Activated T-helper 1 cell treated with anti-CD3 and anti-CD28 coated beads, Interleukin-12 subunit alpha, Interleukin-12 subunit beta, Interleukin-2, Interleukin-4 antibody, amounts not matched to agents 30 ng/mL and 10 ng/mL and 1 ng/mL, durations not matched to agents 14 hours and 24 hours and 36 hours (primary cell): ENCODE measurements around the gene CALN1. TPM values are rescaled to one million over a fixed set of nuclear protein-coding genes. Genes with fewer than 3 reads are reported as not detected.

Experiments used
- DNase-seq: peaks from one replicate; pipeline ENCODE4 v3.0.0; 2021; ENCODE audit warnings: low spot score
- H3K27ac Mint-ChIP-seq: one replicate; pipeline ENCODE4 v1.8.0; 2021; ENCODE audit warnings: mild to moderate bottlenecking, mixed read lengths
- H3K27me3 Mint-ChIP-seq: one replicate; pipeline ENCODE4 v1.8.0; 2022; ENCODE audit warnings: mild to moderate bottlenecking, moderate library complexity, mixed read lengths; ENCODE audit not compliant: insufficient read depth
- H3K36me3 Mint-ChIP-seq: one replicate; pipeline ENCODE4 v1.8.0; 2021; ENCODE audit warnings: low read depth, mixed read lengths
- H3K4me1 Mint-ChIP-seq: one replicate; pipeline ENCODE4 v1.8.0; 2021; ENCODE audit warnings: low read depth, mixed read lengths
- H3K4me3 Mint-ChIP-seq: one replicate; pipeline ENCODE4 v1.8.0; 2021; ENCODE audit warnings: mild to moderate bottlenecking, moderate library complexity, mixed read lengths
- H3K9me3 Mint-ChIP-seq: one replicate; pipeline ENCODE4 v1.8.0; 2021; ENCODE audit warnings: mixed read lengths
- intact Hi-C: fragments of 100-400 bp; cut with micrococcal nuclease; formaldehyde crosslinking; loops from one replicate; pipeline ENCODE4 v1.15.1; 2024
- total RNA-seq: library from RNA; stranded (reverse); gene quantifications from 2 replicates; pipeline ENCODE4 v1.2.3, GENCODE V29; 2022

The CALN1 gene
- total RNA-seq, 1 donor from 2014 or later: not detected

- H3K27me3 Mint-ChIP-seq: no peaks in the 10 kb centered on the region
- DNase-seq: no peak
- no peak overlapping the region for H3K27ac Mint-ChIP-seq
- intact Hi-C loops: no loop called here
- no peak overlapping the region for H3K4me3 Mint-ChIP-seq
- no peaks in the 10 kb centered on the region for H3K9me3 Mint-ChIP-seq
- no peaks in the 10 kb centered on the region for H3K4me1 Mint-ChIP-seq
- H3K36me3 Mint-ChIP-seq: no peaks in the 10 kb centered on the region
Measured at GRCh38 chr7:72435925-72436480, 23.9 kb upstream of the CALN1 start.

GRCh38 chr7:72435366-72435765, 23.2 kb upstream of the CALN1 start:
- intact Hi-C loops: no loop called here
- Mint-ChIP-seq H3K4me3 (no peak overlapping the region), H3K36me3 (no peaks in the 10 kb centered on the region), H3K4me1 (no peaks in the 10 kb centered on the region), H3K9me3 (no peaks in the 10 kb centered on the region), H3K27me3 (no peaks in the 10 kb centered on the region), H3K27ac (no peak overlapping the region)
- DNase-seq: no peak

- no peaks in the 10 kb centered on the region for H3K9me3 Mint-ChIP-seq
- no peak overlapping the region for H3K4me3 Mint-ChIP-seq
- no peak for DNase-seq
- no peaks in the 10 kb centered on the region for H3K4me1 Mint-ChIP-seq
- H3K27ac Mint-ChIP-seq: no peak overlapping the region
- H3K36me3 Mint-ChIP-seq: no peaks in the 10 kb centered on the region
- no peaks in the 10 kb centered on the region for H3K27me3 Mint-ChIP-seq
- intact Hi-C loops: no loop called here
Measured at GRCh38 chr7:72430531-72430930, 18.4 kb upstream of the CALN1 start.

GRCh38 chr7:72429316-72429715, 17.2 kb upstream of the CALN1 start:
- no peaks in the 10 kb centered on the region for H3K27me3 Mint-ChIP-seq
- no peak for DNase-seq
- no peak overlapping the region for H3K4me3 Mint-ChIP-seq
- no peak overlapping the region for H3K27ac Mint-ChIP-seq
- H3K9me3 Mint-ChIP-seq: no peaks in the 10 kb centered on the region
- no peaks in the 10 kb centered on the region for H3K4me1 Mint-ChIP-seq
- no peaks in the 10 kb centered on the region for H3K36me3 Mint-ChIP-seq
- intact Hi-C loops: no loop called here

GRCh38 chr7:72416846-72417245, 4.7 kb upstream of the CALN1 start:
- no peaks in the 10 kb centered on the region for H3K27me3 Mint-ChIP-seq
- no peaks in the 10 kb centered on the region for H3K9me3 Mint-ChIP-seq
- intact Hi-C loops: no loop called here
- no peaks in the 10 kb centered on the region for H3K36me3 Mint-ChIP-seq
- no peak overlapping the region for H3K27ac Mint-ChIP-seq
- no peak for DNase-seq
- H3K4me1 Mint-ChIP-seq: no peaks in the 10 kb centered on the region
- no peak overlapping the region for H3K4me3 Mint-ChIP-seq

- no peaks in the 10 kb centered on the region for H3K27me3 Mint-ChIP-seq
- no peaks in the 10 kb centered on the region for H3K36me3 Mint-ChIP-seq
- intact Hi-C loops: no loop called here
- H3K9me3 Mint-ChIP-seq: no peaks in the 10 kb centered on the region
- no peaks in the 10 kb centered on the region for H3K4me1 Mint-ChIP-seq
- no peak overlapping the region for H3K4me3 Mint-ChIP-seq
- no peak overlapping the region for H3K27ac Mint-ChIP-seq
- DNase-seq: no peak
Measured at GRCh38 chr7:72415586-72415985, 3.4 kb upstream of the CALN1 start.

GRCh38 chr7:72413886-72414285, 1.7 kb upstream of the CALN1 start:
- intact Hi-C loops: no loop called here
- Mint-ChIP-seq H3K27me3 (no peaks in the 10 kb centered on the region), H3K36me3 (no peaks in the 10 kb centered on the region), H3K4me3 (no peak overlapping the region), H3K9me3 (no peaks in the 10 kb centered on the region), H3K4me1 (no peaks in the 10 kb centered on the region), H3K27ac (no peak overlapping the region)
- DNase-seq: no peak

GRCh38 chr7:72413290-72413689, 1.2 kb upstream of the CALN1 start:
- no peak for DNase-seq
- no peaks in the 10 kb centered on the region for H3K9me3 Mint-ChIP-seq
- H3K4me1 Mint-ChIP-seq: no peaks in the 10 kb centered on the region
- H3K36me3 Mint-ChIP-seq: no peaks in the 10 kb centered on the region
- intact Hi-C loops: no loop called here
- no peak overlapping the region for H3K4me3 Mint-ChIP-seq
- H3K27ac Mint-ChIP-seq: no peak overlapping the region
- H3K27me3 Mint-ChIP-seq: no peaks in the 10 kb centered on the region

- no peaks in the 10 kb centered on the region for H3K27me3 Mint-ChIP-seq
- no peak for DNase-seq
- no peaks in the 10 kb centered on the region for H3K4me1 Mint-ChIP-seq
- no peak overlapping the region for H3K27ac Mint-ChIP-seq
- H3K36me3 Mint-ChIP-seq: no peaks in the 10 kb centered on the region
- intact Hi-C loops: no loop called here
- H3K4me3 Mint-ChIP-seq: no peak overlapping the region
- peaks cover 4% of the 10 kb centered on the region for H3K9me3 Mint-ChIP-seq
Measured at GRCh38 chr7:72411419-72411818, 719 bp downstream of the CALN1 start.

- Mint-ChIP-seq H3K9me3 (peaks cover 11% of the 10 kb centered on the region), H3K27me3 (no peaks in the 10 kb centered on the region), H3K4me3 (no peak overlapping the region)
Measured at GRCh38 chr7:72409638-72410015, 2.5 kb downstream of the CALN1 start.

GRCh38 chr7:72408966-72409637, 3.0 kb downstream of the CALN1 start:
- H3K27me3 Mint-ChIP-seq: no peaks in the 10 kb centered on the region
- DNase-seq: no peak
- no peaks in the 10 kb centered on the region for H3K4me1 Mint-ChIP-seq
- intact Hi-C loops: no loop called here
- no peak overlapping the region for H3K4me3 Mint-ChIP-seq
- H3K9me3 Mint-ChIP-seq: peaks cover 16% of the 10 kb centered on the region
- H3K36me3 Mint-ChIP-seq: no peaks in the 10 kb centered on the region
- no peak overlapping the region for H3K27ac Mint-ChIP-seq

More at GRCh38 chr7:72409638-72410015, 2.5 kb downstream of the CALN1 start:
- DNase-seq: no peak
- Mint-ChIP-seq H3K4me1 (no peaks in the 10 kb centered on the region), H3K27ac (no peak overlapping the region), H3K36me3 (no peaks in the 10 kb centered on the region)
- intact Hi-C loops: no loop called here

- Mint-ChIP-seq H3K4me1 (no peaks in the 10 kb centered on the region), H3K4me3 (no peak overlapping the region), H3K9me3 (peaks cover 27% of the 10 kb centered on the region), H3K36me3 (no peaks in the 10 kb centered on the region), H3K27ac (no peak overlapping the region), H3K27me3 (no peaks in the 10 kb centered on the region)
- intact Hi-C loops: no loop called here
- DNase-seq: no peak
Measured at GRCh38 chr7:72406820-72407403, 5.2 kb downstream of the CALN1 start.

GRCh38 chr7:72405871-72406270, 6.3 kb downstream of the CALN1 start:
- H3K4me3 Mint-ChIP-seq: no peak overlapping the region

More at GRCh38 chr7:72405871-72406270, 6.3 kb downstream of the CALN1 start:
- peaks cover 30% of the 10 kb centered on the region for H3K9me3 Mint-ChIP-seq
- intact Hi-C loops: no loop called here
- H3K4me1 Mint-ChIP-seq: no peaks in the 10 kb centered on the region
- no peak overlapping the region for H3K27ac Mint-ChIP-seq
- no peaks in the 10 kb centered on the region for H3K36me3 Mint-ChIP-seq
- no peak for DNase-seq
- H3K27me3 Mint-ChIP-seq: no peaks in the 10 kb centered on the region
